ENCODE measurements around the gene SYCE3.

DNA sequence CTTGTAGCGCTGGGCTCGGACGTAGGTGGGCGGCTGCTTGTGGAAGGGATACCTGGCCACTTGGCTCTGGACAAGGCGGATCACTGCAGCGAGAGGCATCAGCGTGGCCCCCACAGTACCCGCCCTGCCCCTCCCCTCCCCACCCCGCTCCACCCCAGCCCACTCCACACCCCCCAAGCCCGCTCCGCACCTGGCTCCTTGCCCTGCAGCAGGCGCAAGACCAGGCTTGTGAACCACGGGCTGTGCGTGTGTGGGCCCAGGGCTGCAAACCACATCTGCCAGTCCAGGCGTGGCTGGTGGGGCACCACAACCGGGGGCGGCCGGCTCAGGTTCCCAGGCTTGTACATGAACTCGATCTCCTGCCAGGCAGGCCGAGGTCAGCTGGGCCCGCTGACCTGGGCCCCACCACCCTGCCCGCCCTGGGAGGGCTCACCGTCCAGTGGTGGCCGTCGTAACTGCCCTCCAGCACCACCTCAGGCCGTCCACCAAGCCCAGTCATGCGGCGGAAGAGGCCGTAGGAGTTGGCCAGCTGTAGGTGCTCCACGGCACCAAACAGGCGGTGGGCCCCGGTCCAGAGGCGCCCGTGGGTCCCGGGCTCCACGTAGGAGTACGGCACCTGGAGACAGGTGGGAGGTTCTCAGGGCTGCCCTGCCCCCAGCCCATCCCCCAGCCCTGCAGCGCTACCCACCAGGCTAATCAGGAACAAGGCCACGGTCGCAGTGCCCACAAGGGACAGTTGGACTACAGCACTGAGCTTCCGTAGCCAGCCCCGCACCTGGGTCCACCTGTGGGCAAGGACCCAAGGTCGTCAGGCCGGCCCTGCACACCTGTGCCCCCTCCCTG is 58.1 kb downstream of the SYCE3 start:
- TF ChIP-seq, protein P1, sequence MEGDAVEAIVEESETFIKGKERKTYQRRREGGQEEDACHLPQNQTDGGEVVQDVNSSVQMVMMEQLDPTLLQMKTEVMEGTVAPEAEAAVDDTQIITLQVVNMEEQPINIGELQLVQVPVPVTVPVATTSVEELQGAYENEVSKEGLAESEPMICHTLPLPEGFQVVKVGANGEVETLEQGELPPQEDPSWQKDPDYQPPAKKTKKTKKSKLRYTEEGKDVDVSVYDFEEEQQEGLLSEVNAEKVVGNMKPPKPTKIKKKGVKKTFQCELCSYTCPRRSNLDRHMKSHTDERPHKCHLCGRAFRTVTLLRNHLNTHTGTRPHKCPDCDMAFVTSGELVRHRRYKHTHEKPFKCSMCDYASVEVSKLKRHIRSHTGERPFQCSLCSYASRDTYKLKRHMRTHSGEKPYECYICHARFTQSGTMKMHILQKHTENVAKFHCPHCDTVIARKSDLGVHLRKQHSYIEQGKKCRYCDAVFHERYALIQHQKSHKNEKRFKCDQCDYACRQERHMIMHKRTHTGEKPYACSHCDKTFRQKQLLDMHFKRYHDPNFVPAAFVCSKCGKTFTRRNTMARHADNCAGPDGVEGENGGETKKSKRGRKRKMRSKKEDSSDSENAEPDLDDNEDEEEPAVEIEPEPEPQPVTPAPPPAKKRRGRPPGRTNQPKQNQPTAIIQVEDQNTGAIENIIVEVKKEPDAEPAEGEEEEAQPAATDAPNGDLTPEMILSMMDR (IDR thresholded peaks at IDR 0.05): no peak
- TF ChIP-seq POLR2A (IDR thresholded peaks at IDR 0.05) (no peak), EP300 (IDR thresholded peaks at IDR 0.05) (no peak), POLR2AphosphoS5 (IDR thresholded peaks at IDR 0.05) (no peak)
